ENCODE results near the gene UBA6. TPM values are rescaled to one million over a fixed set of nuclear protein-coding genes. Genes with fewer than 3 reads are reported as not detected.
"Not testable (repeated sequence)": the region's sequence is repeated elsewhere in the genome, so short reads cannot be mapped to it uniquely, and the experiment has no call there.

The UBA6 gene
- 98.5 and 119 TPM in 2 replicates for total RNA-seq (2012; rRNA removed)

DNA sequence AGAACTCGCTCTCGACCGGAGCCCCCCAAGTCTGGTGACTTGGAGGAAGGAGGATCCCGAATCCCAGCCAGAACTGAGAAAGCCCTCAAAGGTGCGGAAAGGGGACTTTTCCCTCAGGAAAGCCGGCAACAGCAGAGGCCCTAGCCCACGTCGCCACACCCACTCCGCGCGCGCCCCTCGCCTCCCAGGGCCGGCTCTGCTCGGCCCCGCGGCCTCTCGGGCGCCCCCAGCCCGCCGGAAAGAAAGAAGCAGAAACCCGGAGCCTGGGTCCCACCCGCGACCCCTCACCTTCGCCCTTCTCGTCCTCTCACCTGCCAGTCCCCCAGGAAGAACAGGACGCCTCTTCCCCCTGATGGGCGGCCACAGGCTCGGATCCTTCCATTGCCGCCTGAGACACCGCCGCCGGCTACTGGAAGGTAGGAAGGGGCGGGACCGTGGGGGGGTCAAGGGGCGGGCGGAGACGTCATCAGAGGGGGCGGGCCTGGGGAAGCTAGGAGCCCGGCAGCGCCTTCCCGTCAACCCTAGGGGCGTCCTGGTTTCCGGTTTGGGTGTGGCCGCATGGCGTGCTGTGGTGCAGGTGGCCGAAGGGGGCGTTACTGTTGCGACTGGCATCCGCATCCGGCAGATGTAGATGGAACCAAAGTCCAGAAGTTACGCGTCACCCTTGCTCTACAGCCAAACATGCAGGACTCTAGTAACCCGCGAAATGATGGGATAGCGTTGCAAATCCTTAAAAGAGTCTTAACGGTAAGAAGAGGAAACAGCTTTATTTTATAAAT lies at the start of gene UBA6:
TSS of gene UBA6 (minus strand) at position 418 of the 779 bp plus-strand sequence. CDS start at position 382, 36 bp downstream.
- Histone ChIP-seq H3K9me3 (replicated peaks; ENCODE audit: low read length) (no peaks in the 10 kb centered on the region), H3K4me2 (ENCODE audit: low read length) (peak within 1 kb of the TSS; percentile 93), H3K27me3 (ENCODE audit: control insufficient read depth, insufficient read depth, low read length) (no peaks in the 10 kb centered on the region), H3K4me1 (ENCODE audit: control insufficient read depth, insufficient read depth, low read length) (peaks cover 21% of the 10 kb centered on the region), H3K36me3 (ENCODE audit: insufficient read depth, low read length) (no peaks in the 10 kb centered on the region), H3K4me3 (ENCODE audit: low read length) (peak within 1 kb of the TSS; percentile 97), H3K9ac (ENCODE audit: low read depth, low read length) (peak within 1 kb of the TSS; percentile 96)

DNA sequence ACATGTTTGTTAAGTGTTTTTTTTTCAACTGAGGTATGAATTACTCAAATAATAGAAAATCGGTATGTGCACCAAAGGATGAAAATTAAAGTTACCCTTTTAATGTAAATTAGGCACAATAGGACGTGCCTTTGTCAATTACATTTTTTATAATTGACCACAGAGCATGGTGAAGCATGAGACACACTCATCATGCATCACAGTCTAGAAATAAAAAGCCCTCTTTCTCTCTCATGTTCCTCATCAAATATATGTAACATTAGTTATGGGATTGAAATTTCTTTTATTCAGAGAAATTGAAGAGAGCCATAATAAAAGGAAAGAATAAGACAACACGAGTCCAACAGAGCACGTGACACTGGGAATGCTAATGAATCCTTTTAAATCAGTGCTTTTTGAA lies 49.7 kb upstream of the UBA6 start:
- no peak overlapping the region for H3K9ac ChIP-seq (ENCODE audit: low read depth, low read length)
- no peaks in the 10 kb centered on the region for H3K9me3 ChIP-seq (replicated peaks; ENCODE audit: low read length)
- no peaks in the 10 kb centered on the region for H3K36me3 ChIP-seq (ENCODE audit: insufficient read depth, low read length)
- H3K27me3 ChIP-seq (ENCODE audit: control insufficient read depth, insufficient read depth, low read length), result no peaks in the 10 kb centered on the region
- no peak overlapping the region for H3K4me2 ChIP-seq (ENCODE audit: low read length)
- no peak overlapping the region for H3K4me3 ChIP-seq (ENCODE audit: low read length)
- peaks cover 12% of the 10 kb centered on the region for H3K4me1 ChIP-seq (ENCODE audit: control insufficient read depth, insufficient read depth, low read length)

DNA sequence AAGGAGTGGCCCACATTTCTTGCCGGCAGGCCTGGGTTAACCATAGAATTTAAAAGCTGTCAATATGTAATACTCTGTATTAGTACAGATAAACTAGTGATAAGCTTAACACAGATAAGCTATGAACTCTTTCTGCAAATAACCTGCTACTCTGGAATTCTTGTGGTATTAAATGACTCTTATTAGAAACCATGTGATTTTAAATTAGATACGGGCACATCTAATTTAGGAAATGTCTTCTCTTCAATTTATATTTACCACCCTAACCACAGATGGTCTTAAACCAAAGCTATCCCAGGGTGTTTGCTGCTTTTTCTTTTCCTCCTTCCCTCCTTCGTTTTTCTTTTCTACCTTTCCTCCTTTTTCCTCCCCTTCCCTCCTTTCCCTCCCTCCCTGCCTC lies 48.3 kb upstream of the UBA6 start:
- no peaks in the 10 kb centered on the region for H3K27me3 ChIP-seq (ENCODE audit: control insufficient read depth, insufficient read depth, low read length)
- H3K4me1 ChIP-seq (ENCODE audit: control insufficient read depth, insufficient read depth, low read length), result peaks cover 19% of the 10 kb centered on the region
- no peaks in the 10 kb centered on the region for H3K9me3 ChIP-seq (replicated peaks; ENCODE audit: low read length)
- H3K9ac ChIP-seq (ENCODE audit: low read depth, low read length), result no peak overlapping the region
- H3K4me2 ChIP-seq (ENCODE audit: low read length), result no peak overlapping the region
- H3K36me3 ChIP-seq (ENCODE audit: insufficient read depth, low read length), result no peaks in the 10 kb centered on the region
- no peak overlapping the region for H3K4me3 ChIP-seq (ENCODE audit: low read length)

DNA sequence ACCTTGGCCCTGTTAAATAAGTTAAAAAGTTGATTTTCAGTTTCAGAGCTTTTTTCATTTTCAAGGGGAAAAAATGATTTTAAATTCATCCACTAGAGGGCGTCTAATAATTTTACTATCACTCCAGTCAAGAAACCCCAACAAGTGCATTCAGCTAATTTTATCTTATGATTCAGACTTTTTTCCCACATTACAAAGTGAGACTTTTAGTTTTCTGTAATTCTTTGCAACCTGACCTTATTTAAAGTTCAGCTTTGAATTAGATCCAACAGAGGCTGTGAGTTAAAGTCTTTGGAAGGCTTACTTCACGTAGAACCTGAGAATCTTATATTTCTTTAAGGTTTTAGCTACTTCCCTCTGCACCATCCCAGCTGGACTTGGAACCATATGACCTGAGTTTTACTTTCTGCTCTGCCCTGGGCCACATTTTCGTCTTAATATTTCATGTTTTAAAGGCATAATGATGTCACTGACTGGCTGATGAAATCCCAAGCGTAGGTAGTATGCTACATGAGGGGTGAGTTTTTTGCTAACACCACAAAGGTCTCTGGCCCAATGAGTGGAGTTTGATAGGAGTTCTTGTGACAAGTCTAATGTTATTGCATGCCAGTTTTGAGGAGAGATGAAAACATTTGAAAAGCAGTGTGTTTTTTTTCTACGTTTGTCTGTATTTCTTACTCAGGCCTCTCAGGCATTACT lies 46.0 kb upstream of the UBA6 start:
- Histone ChIP-seq H3K4me2 (ENCODE audit: low read length) (no peak overlapping the region), H3K36me3 (ENCODE audit: insufficient read depth, low read length) (no peaks in the 10 kb centered on the region), H3K9ac (ENCODE audit: low read depth, low read length) (no peak overlapping the region), H3K9me3 (replicated peaks; ENCODE audit: low read length) (no peaks in the 10 kb centered on the region), H3K4me3 (ENCODE audit: low read length) (no peak overlapping the region), H3K4me1 (ENCODE audit: control insufficient read depth, insufficient read depth, low read length) (peaks cover 19% of the 10 kb centered on the region), H3K27me3 (ENCODE audit: control insufficient read depth, insufficient read depth, low read length) (no peaks in the 10 kb centered on the region)

DNA sequence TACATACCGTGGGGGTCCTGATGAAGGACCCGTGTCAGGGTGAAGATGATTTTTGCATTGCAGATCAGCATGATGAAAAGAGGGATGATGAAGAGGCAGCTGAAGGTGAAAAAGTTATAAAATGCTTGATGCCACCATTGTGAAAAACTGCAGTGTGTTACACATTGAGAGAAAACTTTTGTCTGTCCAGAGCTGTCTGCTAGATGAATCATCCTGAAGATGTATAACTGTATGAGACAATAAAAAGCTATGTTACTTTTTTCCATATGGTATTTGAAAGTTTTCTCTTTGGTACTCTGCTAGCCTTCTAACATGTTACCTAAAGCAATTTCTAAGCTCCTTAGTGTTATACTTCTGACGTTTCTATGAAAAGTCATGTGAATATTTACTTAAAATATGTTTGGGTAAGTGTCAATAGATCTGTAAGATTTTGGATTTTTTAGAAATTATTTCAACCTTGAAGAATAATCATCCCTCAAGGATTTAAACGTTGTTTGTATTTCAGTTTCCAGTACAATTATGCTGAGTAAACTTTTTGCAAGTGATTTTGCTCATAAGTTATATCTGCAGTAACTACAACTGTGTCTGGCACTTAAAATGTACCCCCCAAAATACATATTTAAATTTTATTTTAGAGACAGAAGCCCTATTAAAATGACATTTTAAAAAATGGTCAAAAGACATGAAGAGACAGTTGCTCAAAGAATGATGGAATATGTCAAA lies 43.8 kb upstream of the UBA6 start:
- Histone ChIP-seq H3K4me2 (ENCODE audit: low read length) (no peak overlapping the region), H3K36me3 (ENCODE audit: insufficient read depth, low read length) (no peaks in the 10 kb centered on the region), H3K27me3 (ENCODE audit: control insufficient read depth, insufficient read depth, low read length) (no peaks in the 10 kb centered on the region), H3K9ac (ENCODE audit: low read depth, low read length) (no peak overlapping the region), H3K9me3 (replicated peaks; ENCODE audit: low read length) (no peaks in the 10 kb centered on the region), H3K4me1 (ENCODE audit: control insufficient read depth, insufficient read depth, low read length) (peaks cover 7% of the 10 kb centered on the region), H3K4me3 (ENCODE audit: low read length) (no peak overlapping the region)

DNA sequence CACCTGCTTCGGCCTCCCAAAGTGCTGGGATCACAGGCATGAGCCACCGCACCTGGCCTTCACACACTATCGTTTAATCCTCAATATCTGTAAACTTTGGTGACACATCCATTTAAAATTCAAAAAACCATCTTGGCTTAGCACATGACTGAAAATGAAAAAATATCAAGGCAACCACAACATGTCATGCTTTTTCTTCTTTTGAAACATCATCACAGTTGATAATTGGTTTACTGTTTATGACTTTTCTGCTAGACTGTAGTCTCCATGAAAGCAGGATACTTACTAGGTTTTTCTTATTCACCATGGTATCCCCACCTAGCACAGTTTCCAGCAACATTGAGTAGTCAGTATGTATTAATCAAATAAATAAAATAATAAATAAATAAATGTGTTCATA lies 42.2 kb upstream of the UBA6 start:
- no peaks in the 10 kb centered on the region for H3K9me3 ChIP-seq (replicated peaks; ENCODE audit: low read length)
- H3K4me1 ChIP-seq (ENCODE audit: control insufficient read depth, insufficient read depth, low read length), result peaks cover 7% of the 10 kb centered on the region
- no peak overlapping the region for H3K9ac ChIP-seq (ENCODE audit: low read depth, low read length)
- no peaks in the 10 kb centered on the region for H3K36me3 ChIP-seq (ENCODE audit: insufficient read depth, low read length)
- no peak overlapping the region for H3K4me3 ChIP-seq (ENCODE audit: low read length)
- H3K27me3 ChIP-seq (ENCODE audit: control insufficient read depth, insufficient read depth, low read length), result no peaks in the 10 kb centered on the region
- H3K4me2 ChIP-seq (ENCODE audit: low read length), result no peak overlapping the region

DNA sequence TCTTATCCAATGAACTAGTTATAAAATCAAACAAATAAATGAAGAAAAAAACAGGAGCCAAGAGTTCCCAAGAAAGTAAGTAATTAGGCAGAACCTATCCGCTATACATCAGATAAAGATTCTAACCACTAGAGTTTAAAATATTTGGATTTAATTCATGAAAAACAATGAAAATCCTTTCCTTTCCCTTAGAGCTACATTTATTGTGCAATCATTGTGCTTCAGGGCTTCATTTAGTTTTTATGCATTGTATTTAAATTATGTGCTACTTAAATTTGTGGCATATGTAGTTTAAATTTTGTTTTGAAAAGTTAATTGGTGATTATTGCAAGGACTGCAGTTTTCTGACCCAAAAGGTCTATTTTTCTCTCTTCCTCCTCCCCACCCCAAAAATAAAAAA lies 35.3 kb upstream of the UBA6 start:
- Histone ChIP-seq H3K9ac (ENCODE audit: low read depth, low read length) (no peak overlapping the region), H3K4me2 (ENCODE audit: low read length) (no peak overlapping the region), H3K4me3 (ENCODE audit: low read length) (no peak overlapping the region), H3K36me3 (ENCODE audit: insufficient read depth, low read length) (peaks cover 3% of the 10 kb centered on the region), H3K9me3 (replicated peaks; ENCODE audit: low read length) (no peaks in the 10 kb centered on the region), H3K4me1 (ENCODE audit: control insufficient read depth, insufficient read depth, low read length) (no peaks in the 10 kb centered on the region), H3K27me3 (ENCODE audit: control insufficient read depth, insufficient read depth, low read length) (no peaks in the 10 kb centered on the region)

DNA sequence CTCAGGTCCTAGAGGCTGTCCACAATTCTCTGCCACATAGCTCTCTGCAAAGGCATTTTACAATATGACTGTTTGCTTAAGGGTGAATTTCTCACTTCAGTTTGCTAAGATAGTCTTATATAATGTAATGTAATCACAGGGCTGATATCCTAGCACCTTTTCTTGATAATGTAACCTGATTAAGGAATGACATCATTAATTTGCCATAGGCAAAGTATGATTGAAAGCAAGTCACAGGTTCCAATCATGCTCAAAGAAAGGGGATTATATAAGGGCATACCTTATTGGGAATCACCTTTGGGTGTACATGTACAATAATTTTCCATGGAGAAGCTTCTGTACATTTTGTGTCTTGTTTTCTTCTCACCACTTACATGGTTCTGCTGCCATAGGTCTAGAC lies 34.4 kb upstream of the UBA6 start:
- Histone ChIP-seq H3K9me3 (replicated peaks; ENCODE audit: low read length) (no peaks in the 10 kb centered on the region), H3K36me3 (ENCODE audit: insufficient read depth, low read length) (peaks cover 3% of the 10 kb centered on the region), H3K27me3 (ENCODE audit: control insufficient read depth, insufficient read depth, low read length) (no peaks in the 10 kb centered on the region), H3K4me3 (ENCODE audit: low read length) (no peak overlapping the region), H3K4me1 (ENCODE audit: control insufficient read depth, insufficient read depth, low read length) (no peaks in the 10 kb centered on the region), H3K9ac (ENCODE audit: low read depth, low read length) (no peak overlapping the region), H3K4me2 (ENCODE audit: low read length) (no peak overlapping the region)

DNA sequence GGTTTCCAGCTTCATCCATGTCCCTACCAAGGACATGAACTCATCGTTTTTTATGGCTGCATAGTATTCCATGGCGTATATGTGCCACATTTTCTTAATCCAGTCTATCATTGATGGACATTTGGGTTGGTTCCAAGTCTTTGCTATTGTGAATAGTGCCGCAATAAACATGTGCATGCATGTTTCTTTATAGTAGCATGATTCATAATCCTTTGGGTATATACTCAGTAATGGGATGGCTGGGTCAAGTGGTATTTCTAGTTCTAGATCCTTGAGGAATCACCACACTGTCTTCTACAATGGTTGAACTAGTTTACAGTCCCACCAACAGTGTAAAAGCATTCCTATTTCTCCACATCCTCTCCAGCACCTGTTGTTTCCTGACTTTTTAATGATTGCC lies 29.6 kb upstream of the UBA6 start:
- H3K4me3 ChIP-seq (ENCODE audit: low read length); H3K4me1 ChIP-seq (ENCODE audit: control insufficient read depth, insufficient read depth, low read length); H3K36me3 ChIP-seq (ENCODE audit: insufficient read depth, low read length); H3K4me2 ChIP-seq (ENCODE audit: low read length); H3K9ac ChIP-seq (ENCODE audit: low read depth, low read length); H3K27me3 ChIP-seq (ENCODE audit: control insufficient read depth, insufficient read depth, low read length); H3K9me3 ChIP-seq (replicated peaks; ENCODE audit: low read length): not testable (repeated sequence)

DNA sequence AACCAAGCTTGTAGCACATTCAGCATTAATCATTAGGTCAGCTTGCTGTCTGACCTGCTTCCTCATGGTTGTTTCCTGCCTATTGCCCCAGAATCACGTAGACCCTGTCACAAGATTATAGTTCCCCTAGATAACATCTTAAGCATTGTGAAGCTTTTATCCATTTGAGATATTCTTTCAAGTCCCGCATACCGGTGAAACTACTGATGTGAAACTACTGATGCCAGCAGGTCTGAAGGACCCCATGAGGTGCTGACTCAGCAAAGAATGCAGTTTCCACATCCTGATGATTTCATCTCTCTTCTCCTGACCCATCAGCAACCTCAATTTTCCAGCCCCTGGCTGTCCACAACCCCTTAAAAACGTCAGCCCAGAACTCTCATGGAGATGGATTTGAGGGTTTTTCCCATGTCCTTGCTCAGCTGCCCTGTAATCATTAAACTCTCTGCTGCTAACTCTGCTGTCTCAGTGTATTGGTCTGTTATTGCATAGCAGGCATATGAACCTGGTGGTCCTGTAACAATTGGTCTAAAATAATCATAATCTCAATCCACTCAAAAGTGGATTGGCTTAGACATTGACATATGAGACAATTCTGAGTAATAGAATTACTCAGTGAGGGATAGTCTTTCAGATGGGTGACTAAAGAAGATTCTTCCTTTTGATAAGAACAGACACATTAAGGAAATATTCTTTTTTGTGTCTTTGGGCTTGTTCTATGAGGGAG lies 26.3 kb upstream of the UBA6 start:
- Histone ChIP-seq H3K4me3 (ENCODE audit: low read length) (peak overlapping the region; percentile 8), H3K27me3 (ENCODE audit: control insufficient read depth, insufficient read depth, low read length) (no peaks in the 10 kb centered on the region), H3K9ac (ENCODE audit: low read depth, low read length) (no peak overlapping the region), H3K9me3 (replicated peaks; ENCODE audit: low read length) (no peaks in the 10 kb centered on the region), H3K4me2 (ENCODE audit: low read length) (peak overlapping the region; percentile 48), H3K4me1 (ENCODE audit: control insufficient read depth, insufficient read depth, low read length) (peaks cover 7% of the 10 kb centered on the region), H3K36me3 (ENCODE audit: insufficient read depth, low read length) (peaks cover 3% of the 10 kb centered on the region)

DNA sequence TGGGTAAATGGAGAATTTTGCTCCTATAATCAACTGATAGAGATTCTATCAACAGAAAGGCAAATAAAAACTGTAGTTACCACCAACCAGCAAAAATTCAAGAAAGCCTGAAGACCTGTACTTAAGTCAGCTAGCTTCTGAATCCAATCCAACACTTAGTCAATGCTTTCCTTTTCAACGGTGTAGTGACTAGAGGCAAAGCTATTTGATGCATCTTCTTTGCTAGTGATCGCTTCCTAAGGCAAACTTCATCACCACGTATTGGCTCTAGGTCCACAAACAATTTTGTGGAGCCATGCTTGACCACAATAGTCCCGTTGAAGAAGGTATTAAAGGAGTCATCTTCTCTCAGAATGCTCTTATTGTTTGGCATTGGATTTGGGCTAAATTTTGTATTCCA lies 25.0 kb upstream of the UBA6 start:
- Histone ChIP-seq H3K4me3 (ENCODE audit: low read length) (no peak overlapping the region), H3K4me1 (ENCODE audit: control insufficient read depth, insufficient read depth, low read length) (peaks cover 16% of the 10 kb centered on the region), H3K9me3 (replicated peaks; ENCODE audit: low read length) (no peaks in the 10 kb centered on the region), H3K4me2 (ENCODE audit: low read length) (no peak overlapping the region), H3K36me3 (ENCODE audit: insufficient read depth, low read length) (no peaks in the 10 kb centered on the region), H3K9ac (ENCODE audit: low read depth, low read length) (no peak overlapping the region), H3K27me3 (ENCODE audit: control insufficient read depth, insufficient read depth, low read length) (no peaks in the 10 kb centered on the region)

Measured in skeletal muscle satellite cell (primary cell).